ENCODE results near the gene SLC35G1.

SLC35G1 gene

GRCh38 chr10:93849593-93849992, 44.2 kb upstream of the SLC35G1 start:
- TF ChIP-seq, protein P1, sequence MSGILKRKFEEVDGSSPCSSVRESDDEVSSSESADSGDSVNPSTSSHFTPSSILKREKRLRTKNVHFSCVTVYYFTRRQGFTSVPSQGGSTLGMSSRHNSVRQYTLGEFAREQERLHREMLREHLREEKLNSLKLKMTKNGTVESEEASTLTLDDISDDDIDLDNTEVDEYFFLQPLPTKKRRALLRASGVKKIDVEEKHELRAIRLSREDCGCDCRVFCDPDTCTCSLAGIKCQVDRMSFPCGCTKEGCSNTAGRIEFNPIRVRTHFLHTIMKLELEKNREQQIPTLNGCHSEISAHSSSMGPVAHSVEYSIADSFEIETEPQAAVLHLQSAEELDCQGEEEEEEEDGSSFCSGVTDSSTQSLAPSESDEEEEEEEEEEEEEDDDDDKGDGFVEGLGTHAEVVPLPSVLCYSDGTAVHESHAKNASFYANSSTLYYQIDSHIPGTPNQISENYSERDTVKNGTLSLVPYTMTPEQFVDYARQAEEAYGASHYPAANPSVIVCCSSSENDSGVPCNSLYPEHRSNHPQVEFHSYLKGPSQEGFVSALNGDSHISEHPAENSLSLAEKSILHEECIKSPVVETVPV (CRISPR knock-in tag; IDR thresholded peaks at IDR 0.05): no peak
- TF ChIP-seq BACH2 (CRISPR knock-in tag; IDR thresholded peaks at IDR 0.05; ENCODE audit: borderline replicate concordance) (no peak), PPARA (CRISPR knock-in tag; IDR thresholded peaks at IDR 0.05; ENCODE audit: borderline replicate concordance) (no peak), ZNF8 (CRISPR knock-in tag; IDR thresholded peaks at IDR 0.05) (no peak), ARNTL (CRISPR knock-in tag; IDR thresholded peaks at IDR 0.05; ENCODE audit: borderline replicate concordance, low read depth) (no peak), ZFP3 (CRISPR knock-in tag; IDR thresholded peaks at IDR 0.05) (no peak), ZC3H10 (CRISPR knock-in tag; IDR thresholded peaks at IDR 0.05) (no peak), CSDC2 (CRISPR knock-in tag; IDR thresholded peaks at IDR 0.05) (no peak), OSR1 (CRISPR knock-in tag; IDR thresholded peaks at IDR 0.05) (no peak), GLIS3 (CRISPR knock-in tag; IDR thresholded peaks at IDR 0.05) (no peak), PATZ1 (CRISPR knock-in tag; IDR thresholded peaks at IDR 0.05; ENCODE audit: borderline replicate concordance) (no peak), SNAI2 (CRISPR knock-in tag; IDR thresholded peaks at IDR 0.05) (no peak), ISL1 (CRISPR knock-in tag; IDR thresholded peaks at IDR 0.05) (no peak), TOX (CRISPR knock-in tag; IDR thresholded peaks at IDR 0.05; ENCODE audit: borderline replicate concordance) (no peak), RARB (CRISPR knock-in tag; IDR thresholded peaks at IDR 0.05) (no peak), CREB5 (CRISPR knock-in tag; IDR thresholded peaks at IDR 0.05; ENCODE audit: low read depth) (no peak), POU6F1 (CRISPR knock-in tag; IDR thresholded peaks at IDR 0.05; ENCODE audit: borderline replicate concordance, low read depth) (no peak), ZNF70 (CRISPR knock-in tag; IDR thresholded peaks at IDR 0.05) (no peak), TCF4 (CRISPR knock-in tag; IDR thresholded peaks at IDR 0.05; ENCODE audit: borderline replicate concordance) (no peak)
- TF ChIP-seq, protein P2, sequence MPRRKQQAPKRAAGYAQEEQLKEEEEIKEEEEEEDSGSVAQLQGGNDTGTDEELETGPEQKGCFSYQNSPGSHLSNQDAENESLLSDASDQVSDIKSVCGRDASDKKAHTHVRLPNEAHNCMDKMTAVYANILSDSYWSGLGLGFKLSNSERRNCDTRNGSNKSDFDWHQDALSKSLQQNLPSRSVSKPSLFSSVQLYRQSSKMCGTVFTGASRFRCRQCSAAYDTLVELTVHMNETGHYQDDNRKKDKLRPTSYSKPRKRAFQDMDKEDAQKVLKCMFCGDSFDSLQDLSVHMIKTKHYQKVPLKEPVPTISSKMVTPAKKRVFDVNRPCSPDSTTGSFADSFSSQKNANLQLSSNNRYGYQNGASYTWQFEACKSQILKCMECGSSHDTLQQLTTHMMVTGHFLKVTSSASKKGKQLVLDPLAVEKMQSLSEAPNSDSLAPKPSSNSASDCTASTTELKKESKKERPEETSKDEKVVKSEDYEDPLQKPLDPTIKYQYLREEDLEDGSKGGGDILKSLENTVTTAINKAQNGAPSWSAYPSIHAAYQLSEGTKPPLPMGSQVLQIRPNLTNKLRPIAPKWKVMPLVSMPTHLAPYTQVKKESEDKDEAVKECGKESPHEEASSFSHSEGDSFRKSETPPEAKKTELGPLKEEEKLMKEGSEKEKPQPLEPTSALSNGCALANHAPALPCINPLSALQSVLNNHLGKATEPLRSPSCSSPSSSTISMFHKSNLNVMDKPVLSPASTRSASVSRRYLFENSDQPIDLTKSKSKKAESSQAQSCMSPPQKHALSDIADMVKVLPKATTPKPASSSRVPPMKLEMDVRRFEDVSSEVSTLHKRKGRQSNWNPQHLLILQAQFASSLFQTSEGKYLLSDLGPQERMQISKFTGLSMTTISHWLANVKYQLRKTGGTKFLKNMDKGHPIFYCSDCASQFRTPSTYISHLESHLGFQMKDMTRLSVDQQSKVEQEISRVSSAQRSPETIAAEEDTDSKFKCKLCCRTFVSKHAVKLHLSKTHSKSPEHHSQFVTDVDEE (CRISPR knock-in tag; IDR thresholded peaks at IDR 0.05): no peak
- no peak for ATAC-seq

- peak; percentile 44; the same call in 2 of the 3 replicates for ATAC-seq
- no peak for TF ChIP-seq PPARA (CRISPR knock-in tag; IDR thresholded peaks at IDR 0.05; ENCODE audit: borderline replicate concordance)
- TF ChIP-seq PATZ1 (CRISPR knock-in tag; IDR thresholded peaks at IDR 0.05; ENCODE audit: borderline replicate concordance): no peak
- TF ChIP-seq OSR1 (CRISPR knock-in tag; IDR thresholded peaks at IDR 0.05): no peak
Measured at GRCh38 chr10:93850031-93851015, 43.5 kb upstream of the SLC35G1 start.
